BE2C (cell line): ENCODE data around the gene HSD17B12.

Experiments used
- DNase-seq: peaks from one replicate; pipeline ENCODE4 v3.0.0-alpha.2; 2020
- H3K27me3 ChIP-seq: fragments of 250-450 bp; sonication (Bioruptor Pico); 2 replicates; pipeline ENCODE4 v1.5.1; 2020; ENCODE audit warnings: mild to moderate bottlenecking
- H3K36me3 ChIP-seq: fragments of 250-450 bp; sonication (Bioruptor Pico); 2 replicates; pipeline ENCODE4 v1.5.1; 2020; ENCODE audit warnings: mild to moderate bottlenecking
- H3K4me1 ChIP-seq: fragments of 250-450 bp; sonication (Bioruptor Pico); 2 replicates; pipeline ENCODE4 v1.5.1; 2020
- H3K4me3 ChIP-seq: 2 replicates; pipeline ENCODE4 v1.5.1; 2011; ENCODE audit warnings: low read depth, low read length
- H3K9me3 ChIP-seq: fragments of 250-450 bp; sonication (Bioruptor Pico); 2 replicates; pipeline ENCODE4 v1.5.1; 2020
- CTCF ChIP-seq: IDR thresholded peaks from 2 replicates; pipeline ENCODE4 v1.5.1; 2012; ENCODE audit warnings: mild to moderate bottlenecking, low read depth, low read length

The HSD17B12 gene

GRCh38 chr11:43872995-43873394 is 192.5 kb downstream of the HSD17B12 start:
- no peaks in the 10 kb centered on the region for H3K36me3 ChIP-seq
- no peaks in the 10 kb centered on the region for H3K9me3 ChIP-seq
- no peaks in the 10 kb centered on the region for H3K27me3 ChIP-seq
- no peak for DNase-seq
- H3K4me1 ChIP-seq: no peaks in the 10 kb centered on the region
- no peak overlapping the region for H3K4me3 ChIP-seq
- no peak for TF ChIP-seq CTCF

- Histone ChIP-seq H3K27me3 (no peaks in the 10 kb centered on the region), H3K4me1 (no peaks in the 10 kb centered on the region), H3K36me3 (no peaks in the 10 kb centered on the region), H3K9me3 (no peaks in the 10 kb centered on the region), H3K4me3 (no peak overlapping the region)
- TF ChIP-seq CTCF: no peak
- DNase-seq: no peak
Observed at GRCh38 chr11:43874078-43874477, 193.5 kb downstream of the HSD17B12 start.

- DNase-seq: no peak
- no peaks in the 10 kb centered on the region for H3K27me3 ChIP-seq
Observed at GRCh38 chr11:43874738-43875137, 194.2 kb downstream of the HSD17B12 start.

GRCh38 chr11:43879789-43880639 is 199.5 kb downstream of the HSD17B12 start:
- H3K27me3 ChIP-seq: no peaks in the 10 kb centered on the region
- H3K4me3 ChIP-seq: peak overlapping the region; percentile 91
- H3K36me3 ChIP-seq: no peaks in the 10 kb centered on the region
- DNase-seq: no peak
- no peaks in the 10 kb centered on the region for H3K4me1 ChIP-seq
- TF ChIP-seq CTCF: no peak
- no peaks in the 10 kb centered on the region for H3K9me3 ChIP-seq

More at GRCh38 chr11:43874738-43875137, 194.2 kb downstream of the HSD17B12 start:
- no peaks in the 10 kb centered on the region for H3K9me3 ChIP-seq
- no peaks in the 10 kb centered on the region for H3K4me1 ChIP-seq
- TF ChIP-seq CTCF: no peak
- H3K36me3 ChIP-seq: no peaks in the 10 kb centered on the region
- no peak overlapping the region for H3K4me3 ChIP-seq

GRCh38 chr11:43880640-43881159 is 200.2 kb downstream of the HSD17B12 start, which contains the start of gene ALKBH3:
TSS of gene ALKBH3 (plus strand) at chr11:43880831. CDS start at chr11:43882653, 1,822 bp downstream.
- Histone ChIP-seq H3K4me3 (peak within 1 kb of the TSS; percentile 91), H3K36me3 (no peaks in the 10 kb centered on the region), H3K27me3 (no peaks in the 10 kb centered on the region), H3K9me3 (no peaks in the 10 kb centered on the region), H3K4me1 (no peaks in the 10 kb centered on the region)
- peak; percentile 85 for DNase-seq
- no peak for TF ChIP-seq CTCF

- Histone ChIP-seq H3K27me3 (no peaks in the 10 kb centered on the region), H3K9me3 (no peaks in the 10 kb centered on the region), H3K4me3 (no peak overlapping the region), H3K36me3 (peaks cover 22% of the 10 kb centered on the region), H3K4me1 (peaks cover 25% of the 10 kb centered on the region)
- TF ChIP-seq CTCF: no peak
- DNase-seq: peak; percentile 23
Observed at GRCh38 chr11:43892851-43893250, 212.3 kb downstream of the HSD17B12 start.
